Measurements from ENCODE around the gene PRAF2. TPM values are rescaled to one million over a fixed set of nuclear protein-coding genes. Genes with fewer than 3 reads are reported as not detected.
A peak's percentile ranks its signal among the peaks of the same experiment; 100 is the strongest.

PRAF2 gene
- total and polyA plus RNA-seq, 9 of the 15 experiments (the other 6 are each of a cell fraction or from before 2014, with no cell fraction given), result 0.24 to 5.7 (median 2.0) TPM

GRCh38 chrX:49100704-49101628 lies 27.2 kb upstream of the PRAF2 start (continued):
- TF ChIP-seq CREM (IDR thresholded peaks at IDR 0.05; ENCODE audit: low read depth) (peak; percentile 24; the same call in 1 of the 2 replicates), FOS (IDR thresholded peaks at IDR 0.05; ENCODE audit: extremely low read depth, insufficient read length) (peak; percentile 97), NR2F6 (CRISPR knock-in tag; IDR thresholded peaks at IDR 0.05) (no peak), DLX4 (CRISPR knock-in tag; IDR thresholded peaks at IDR 0.05) (no peak), ZNF224 (CRISPR knock-in tag; IDR thresholded peaks at IDR 0.05) (no peak), ETV1 (tag; conservative IDR thresholded peaks at IDR 0.05; ENCODE audit: low read depth) (no peak), ZNF277 (CRISPR knock-in tag; IDR thresholded peaks at IDR 0.05; ENCODE audit: borderline replicate concordance) (no peak), ZBTB2 (IDR thresholded peaks at IDR 0.05) (peak; percentile 95), TAF9B (IDR thresholded peaks at IDR 0.05; ENCODE audit: partially characterized antibody) (peak; percentile 68), NBN (IDR thresholded peaks at IDR 0.05; ENCODE audit: low read depth) (no peak), MTA1 (IDR thresholded peaks at IDR 0.05; ENCODE audit: borderline replicate concordance) (no peak)
- TF ChIP-seq, protein P1, sequence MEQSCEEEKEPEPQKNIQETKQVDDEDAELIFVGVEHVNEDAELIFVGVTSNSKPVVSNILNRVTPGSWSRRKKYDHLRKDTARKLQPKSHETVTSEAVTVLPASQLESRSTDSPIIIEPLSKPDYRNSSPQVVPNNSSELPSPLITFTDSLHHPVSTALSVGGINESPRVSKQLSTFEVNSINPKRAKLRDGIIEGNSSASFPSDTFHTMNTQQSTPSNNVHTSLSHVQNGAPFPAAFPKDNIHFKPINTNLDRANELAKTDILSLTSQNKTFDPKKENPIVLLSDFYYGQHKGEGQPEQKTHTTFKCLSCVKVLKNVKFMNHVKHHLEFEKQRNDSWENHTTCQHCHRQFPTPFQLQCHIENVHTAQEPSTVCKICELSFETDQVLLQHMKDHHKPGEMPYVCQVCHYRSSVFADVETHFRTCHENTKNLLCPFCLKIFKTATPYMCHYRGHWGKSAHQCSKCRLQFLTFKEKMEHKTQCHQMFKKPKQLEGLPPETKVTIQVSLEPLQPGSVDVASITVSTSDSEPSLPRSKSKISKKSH (CRISPR knock-in tag; IDR thresholded peaks at IDR 0.05), result no peak
- TF ChIP-seq, protein P2, sequence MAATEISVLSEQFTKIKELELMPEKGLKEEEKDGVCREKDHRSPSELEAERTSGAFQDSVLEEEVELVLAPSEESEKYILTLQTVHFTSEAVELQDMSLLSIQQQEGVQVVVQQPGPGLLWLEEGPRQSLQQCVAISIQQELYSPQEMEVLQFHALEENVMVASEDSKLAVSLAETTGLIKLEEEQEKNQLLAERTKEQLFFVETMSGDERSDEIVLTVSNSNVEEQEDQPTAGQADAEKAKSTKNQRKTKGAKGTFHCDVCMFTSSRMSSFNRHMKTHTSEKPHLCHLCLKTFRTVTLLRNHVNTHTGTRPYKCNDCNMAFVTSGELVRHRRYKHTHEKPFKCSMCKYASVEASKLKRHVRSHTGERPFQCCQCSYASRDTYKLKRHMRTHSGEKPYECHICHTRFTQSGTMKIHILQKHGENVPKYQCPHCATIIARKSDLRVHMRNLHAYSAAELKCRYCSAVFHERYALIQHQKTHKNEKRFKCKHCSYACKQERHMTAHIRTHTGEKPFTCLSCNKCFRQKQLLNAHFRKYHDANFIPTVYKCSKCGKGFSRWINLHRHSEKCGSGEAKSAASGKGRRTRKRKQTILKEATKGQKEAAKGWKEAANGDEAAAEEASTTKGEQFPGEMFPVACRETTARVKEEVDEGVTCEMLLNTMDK (IDR thresholded peaks at IDR 0.05; ENCODE audit: borderline replicate concordance, insufficient read depth, low read depth, low read length, poor library complexity, severe bottlenecking), result no peak
- TF ChIP-seq, protein P3, sequence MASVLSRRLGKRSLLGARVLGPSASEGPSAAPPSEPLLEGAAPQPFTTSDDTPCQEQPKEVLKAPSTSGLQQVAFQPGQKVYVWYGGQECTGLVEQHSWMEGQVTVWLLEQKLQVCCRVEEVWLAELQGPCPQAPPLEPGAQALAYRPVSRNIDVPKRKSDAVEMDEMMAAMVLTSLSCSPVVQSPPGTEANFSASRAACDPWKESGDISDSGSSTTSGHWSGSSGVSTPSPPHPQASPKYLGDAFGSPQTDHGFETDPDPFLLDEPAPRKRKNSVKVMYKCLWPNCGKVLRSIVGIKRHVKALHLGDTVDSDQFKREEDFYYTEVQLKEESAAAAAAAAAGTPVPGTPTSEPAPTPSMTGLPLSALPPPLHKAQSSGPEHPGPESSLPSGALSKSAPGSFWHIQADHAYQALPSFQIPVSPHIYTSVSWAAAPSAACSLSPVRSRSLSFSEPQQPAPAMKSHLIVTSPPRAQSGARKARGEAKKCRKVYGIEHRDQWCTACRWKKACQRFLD (CRISPR knock-in tag; IDR thresholded peaks at IDR 0.05), result no peak
- TF ChIP-seq, protein P4, sequence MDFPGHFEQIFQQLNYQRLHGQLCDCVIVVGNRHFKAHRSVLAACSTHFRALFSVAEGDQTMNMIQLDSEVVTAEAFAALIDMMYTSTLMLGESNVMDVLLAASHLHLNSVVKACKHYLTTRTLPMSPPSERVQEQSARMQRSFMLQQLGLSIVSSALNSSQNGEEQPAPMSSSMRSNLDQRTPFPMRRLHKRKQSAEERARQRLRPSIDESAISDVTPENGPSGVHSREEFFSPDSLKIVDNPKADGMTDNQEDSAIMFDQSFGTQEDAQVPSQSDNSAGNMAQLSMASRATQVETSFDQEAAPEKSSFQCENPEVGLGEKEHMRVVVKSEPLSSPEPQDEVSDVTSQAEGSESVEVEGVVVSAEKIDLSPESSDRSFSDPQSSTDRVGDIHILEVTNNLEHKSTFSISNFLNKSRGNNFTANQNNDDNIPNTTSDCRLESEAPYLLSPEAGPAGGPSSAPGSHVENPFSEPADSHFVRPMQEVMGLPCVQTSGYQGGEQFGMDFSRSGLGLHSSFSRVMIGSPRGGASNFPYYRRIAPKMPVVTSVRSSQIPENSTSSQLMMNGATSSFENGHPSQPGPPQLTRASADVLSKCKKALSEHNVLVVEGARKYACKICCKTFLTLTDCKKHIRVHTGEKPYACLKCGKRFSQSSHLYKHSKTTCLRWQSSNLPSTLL (IDR thresholded peaks at IDR 0.05), result no peak
